Brain microvascular endothelial cell (primary cell): ENCODE results near the gene GEN1.

Experiments used
- DNase-seq: peaks from one replicate; pipeline ENCODE4 v3.0.0-alpha.2; 2020
- H3K27ac ChIP-seq: fragments of 250-450 bp; sonication (Bioruptor Pico); 2 replicates; pipeline ENCODE4 v1.5.1; 2020; ENCODE audit warnings: mild to moderate bottlenecking, moderate library complexity
- H3K27me3 ChIP-seq: fragments of 250-450 bp; sonication (Bioruptor Pico); replicated peaks from 2 replicates; pipeline ENCODE4 v1.5.1; 2020; ENCODE audit warnings: mild to moderate bottlenecking
- H3K36me3 ChIP-seq: fragments of 250-450 bp; sonication (Bioruptor Pico); replicated peaks from 2 replicates; pipeline ENCODE4 v1.5.1; 2020; ENCODE audit warnings: mild to moderate bottlenecking
- H3K4me3 ChIP-seq: 2 replicates; pipeline ENCODE4 v1.5.1; 2011; ENCODE audit warnings: low read depth, mild to moderate bottlenecking, control low read depth, low read length, moderate library complexity
- CTCF ChIP-seq: IDR thresholded peaks from 2 replicates; pipeline ENCODE4 v1.5.1; 2011; ENCODE audit warnings: low read depth, mild to moderate bottlenecking, moderate library complexity, low read length, control low read depth, inconsistent platforms; ENCODE audit errors: missing control alignments
- in situ Hi-C: cut with HindIII; loops from 2 replicates; pipeline ENCODE4 v1.10.0; 2017; ENCODE audit warnings: low sequenced_read_pairs, low pct_ligation_motif_present

GEN1 gene

DNA sequence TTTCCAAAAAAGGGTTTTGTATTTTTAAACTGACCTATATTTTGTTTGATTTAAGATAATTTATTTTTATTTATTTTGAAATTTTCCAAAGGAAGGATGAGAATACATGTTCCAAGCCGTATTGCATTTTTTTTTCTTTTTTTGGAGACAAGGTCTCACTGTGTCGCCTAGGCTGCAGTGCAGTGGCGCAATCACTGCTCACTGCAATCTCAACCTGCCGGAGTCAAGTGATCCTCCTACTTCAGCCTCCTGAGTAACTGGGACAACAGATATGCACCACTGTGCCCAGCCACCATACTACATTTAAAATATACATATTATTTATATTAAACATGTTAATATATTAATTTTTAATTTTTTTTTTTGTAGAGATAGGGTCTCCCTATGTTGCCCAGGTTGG is 15.0 kb downstream of the GEN1 start:
- H3K27ac ChIP-seq, result no peak overlapping the region
- no peaks in the 10 kb centered on the region for H3K27me3 ChIP-seq
- TF ChIP-seq CTCF, result no peak
- peaks cover under 1% of the 10 kb centered on the region for H3K36me3 ChIP-seq
- in situ Hi-C loops, result no loop called here
- no peak for DNase-seq
- no peak overlapping the region for H3K4me3 ChIP-seq

DNA sequence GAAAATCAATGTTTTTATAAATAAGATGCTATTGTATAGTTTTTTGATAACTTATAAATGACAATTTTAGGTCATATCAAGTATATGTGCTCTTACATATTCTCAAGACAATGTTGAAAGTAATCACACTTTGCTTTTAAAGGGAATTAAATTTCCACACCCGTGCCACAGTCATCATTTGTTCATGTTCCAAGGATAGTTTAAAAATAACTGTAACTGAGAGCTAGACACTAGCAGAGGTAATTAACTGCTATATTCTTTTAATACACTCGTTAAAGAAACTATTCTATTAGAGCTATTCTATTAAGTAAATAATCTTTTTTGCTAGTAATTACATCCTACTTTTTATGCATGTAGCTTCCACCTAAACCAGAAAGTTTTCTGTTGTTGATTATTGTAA is 18.0 kb downstream of the GEN1 start:
- in situ Hi-C loops, result no loop called here
- no peaks in the 10 kb centered on the region for H3K36me3 ChIP-seq
- TF ChIP-seq CTCF, result no peak

GRCh38 chr2:17772532-17772931 is 18.6 kb downstream of the GEN1 start:
- Histone ChIP-seq H3K36me3 (no peaks in the 10 kb centered on the region), H3K27me3 (no peaks in the 10 kb centered on the region), H3K4me3 (no peak overlapping the region), H3K27ac (no peak overlapping the region)
- no peak for TF ChIP-seq CTCF
- DNase-seq, result no peak
- in situ Hi-C loops, result no loop called here

More for the DNA sequence above, 18.0 kb downstream of the GEN1 start:
- H3K4me3 ChIP-seq, result no peak overlapping the region
- no peak overlapping the region for H3K27ac ChIP-seq
- no peaks in the 10 kb centered on the region for H3K27me3 ChIP-seq
- DNase-seq, result no peak

DNA sequence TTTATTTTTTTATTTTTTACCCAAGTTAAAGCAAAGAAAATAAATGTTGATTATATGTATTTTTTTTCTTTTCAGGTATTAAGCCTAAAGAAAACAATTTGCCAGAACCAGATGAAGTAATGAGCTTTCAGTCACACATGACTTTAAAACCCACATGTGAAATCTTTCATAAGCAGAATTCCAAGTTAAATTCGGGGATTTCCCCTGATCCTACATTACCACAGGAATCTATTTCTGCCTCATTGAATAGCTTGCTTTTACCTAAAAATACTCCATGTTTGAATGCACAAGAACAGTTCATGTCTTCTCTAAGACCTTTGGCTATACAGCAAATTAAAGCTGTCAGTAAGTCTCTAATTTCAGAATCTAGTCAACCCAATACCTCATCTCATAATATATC is 26.6 kb downstream of the GEN1 start:
- no peak overlapping the region for H3K27ac ChIP-seq
- H3K27me3 ChIP-seq, result no peaks in the 10 kb centered on the region
- no peak overlapping the region for H3K4me3 ChIP-seq
- H3K36me3 ChIP-seq, result peaks cover 4% of the 10 kb centered on the region
- TF ChIP-seq CTCF, result no peak
- DNase-seq, result no peak
- in situ Hi-C loops, result no loop called here

GRCh38 chr2:17781482-17781881 is 27.5 kb downstream of the GEN1 start:
- H3K4me3 ChIP-seq, result no peak overlapping the region
- no peak overlapping the region for H3K27ac ChIP-seq
- no peak for DNase-seq
- peaks cover 4% of the 10 kb centered on the region for H3K36me3 ChIP-seq
- H3K27me3 ChIP-seq, result no peaks in the 10 kb centered on the region
- in situ Hi-C loops, result no loop called here
- no peak for TF ChIP-seq CTCF

GRCh38 chr2:17786727-17787126 is 32.8 kb downstream of the GEN1 start:
- Histone ChIP-seq H3K4me3 (no peak overlapping the region), H3K36me3 (no peaks in the 10 kb centered on the region), H3K27ac (no peak overlapping the region), H3K27me3 (no peaks in the 10 kb centered on the region)
- no peak for TF ChIP-seq CTCF
- no peak for DNase-seq
- in situ Hi-C loops, result no loop called here
